ENCODE data around the gene TAX1BP3. TPM values are rescaled to one million over a fixed set of nuclear protein-coding genes. Genes with fewer than 3 reads are reported as not detected.
"Not testable (repeated sequence)": the region's sequence is repeated elsewhere in the genome, so short reads cannot be mapped to it uniquely, and the experiment has no call there.

TAX1BP3 gene
- total and polyA plus RNA-seq, 2 experiments from 2014 or later: 98.7 to 134 TPM

DNA sequence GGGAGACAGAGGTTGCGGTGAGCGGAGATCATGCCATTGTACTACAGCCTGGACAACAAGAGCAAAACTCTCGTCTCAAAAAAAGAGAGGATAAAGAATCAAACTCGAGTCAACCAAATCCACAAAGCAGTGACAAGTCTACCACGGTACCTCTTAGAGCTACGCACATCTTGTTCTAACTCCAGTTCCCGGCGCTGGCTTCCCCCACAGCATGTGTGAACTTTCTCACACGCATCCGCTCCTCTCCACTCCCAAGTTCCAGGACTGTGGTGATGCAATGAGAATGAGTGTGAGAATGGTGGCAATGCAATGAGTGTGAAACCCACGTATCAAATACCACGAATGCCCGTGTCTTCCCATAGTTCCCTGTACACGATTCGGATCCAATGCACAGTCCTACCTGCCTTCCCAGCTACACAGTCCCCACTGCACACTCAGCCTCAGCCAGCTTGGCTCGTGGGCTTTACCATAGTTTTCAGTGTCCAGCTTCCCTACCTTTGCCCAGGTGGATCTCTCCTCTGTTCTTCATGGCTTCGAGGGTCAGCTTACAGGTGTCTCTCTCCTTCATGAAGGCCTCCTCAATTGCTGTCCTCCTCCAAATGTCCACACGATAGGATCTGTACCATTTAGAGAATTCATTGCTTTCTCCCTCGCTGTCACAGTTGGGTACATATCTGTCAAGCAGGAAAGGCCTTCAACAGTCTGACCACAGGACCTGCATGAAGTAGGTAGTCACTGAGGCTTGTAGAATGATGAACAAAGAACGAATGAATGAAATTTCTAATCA, 36.7 kb upstream of the TAX1BP3 start (continued):
- TF ChIP-seq, protein P1, sequence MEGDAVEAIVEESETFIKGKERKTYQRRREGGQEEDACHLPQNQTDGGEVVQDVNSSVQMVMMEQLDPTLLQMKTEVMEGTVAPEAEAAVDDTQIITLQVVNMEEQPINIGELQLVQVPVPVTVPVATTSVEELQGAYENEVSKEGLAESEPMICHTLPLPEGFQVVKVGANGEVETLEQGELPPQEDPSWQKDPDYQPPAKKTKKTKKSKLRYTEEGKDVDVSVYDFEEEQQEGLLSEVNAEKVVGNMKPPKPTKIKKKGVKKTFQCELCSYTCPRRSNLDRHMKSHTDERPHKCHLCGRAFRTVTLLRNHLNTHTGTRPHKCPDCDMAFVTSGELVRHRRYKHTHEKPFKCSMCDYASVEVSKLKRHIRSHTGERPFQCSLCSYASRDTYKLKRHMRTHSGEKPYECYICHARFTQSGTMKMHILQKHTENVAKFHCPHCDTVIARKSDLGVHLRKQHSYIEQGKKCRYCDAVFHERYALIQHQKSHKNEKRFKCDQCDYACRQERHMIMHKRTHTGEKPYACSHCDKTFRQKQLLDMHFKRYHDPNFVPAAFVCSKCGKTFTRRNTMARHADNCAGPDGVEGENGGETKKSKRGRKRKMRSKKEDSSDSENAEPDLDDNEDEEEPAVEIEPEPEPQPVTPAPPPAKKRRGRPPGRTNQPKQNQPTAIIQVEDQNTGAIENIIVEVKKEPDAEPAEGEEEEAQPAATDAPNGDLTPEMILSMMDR (conservative IDR thresholded peaks at IDR 0.05; ENCODE audit: low read depth in 2 of 2): no peak
- TF ChIP-seq NANOG (IDR thresholded peaks at IDR 0.05; ENCODE audit: borderline replicate concordance): no peak
- no peak for TF ChIP-seq EZH2phosphoT487 (IDR thresholded peaks at IDR 0.05; ENCODE audit: unreplicated experiment)
- TF ChIP-seq, protein P2, sequence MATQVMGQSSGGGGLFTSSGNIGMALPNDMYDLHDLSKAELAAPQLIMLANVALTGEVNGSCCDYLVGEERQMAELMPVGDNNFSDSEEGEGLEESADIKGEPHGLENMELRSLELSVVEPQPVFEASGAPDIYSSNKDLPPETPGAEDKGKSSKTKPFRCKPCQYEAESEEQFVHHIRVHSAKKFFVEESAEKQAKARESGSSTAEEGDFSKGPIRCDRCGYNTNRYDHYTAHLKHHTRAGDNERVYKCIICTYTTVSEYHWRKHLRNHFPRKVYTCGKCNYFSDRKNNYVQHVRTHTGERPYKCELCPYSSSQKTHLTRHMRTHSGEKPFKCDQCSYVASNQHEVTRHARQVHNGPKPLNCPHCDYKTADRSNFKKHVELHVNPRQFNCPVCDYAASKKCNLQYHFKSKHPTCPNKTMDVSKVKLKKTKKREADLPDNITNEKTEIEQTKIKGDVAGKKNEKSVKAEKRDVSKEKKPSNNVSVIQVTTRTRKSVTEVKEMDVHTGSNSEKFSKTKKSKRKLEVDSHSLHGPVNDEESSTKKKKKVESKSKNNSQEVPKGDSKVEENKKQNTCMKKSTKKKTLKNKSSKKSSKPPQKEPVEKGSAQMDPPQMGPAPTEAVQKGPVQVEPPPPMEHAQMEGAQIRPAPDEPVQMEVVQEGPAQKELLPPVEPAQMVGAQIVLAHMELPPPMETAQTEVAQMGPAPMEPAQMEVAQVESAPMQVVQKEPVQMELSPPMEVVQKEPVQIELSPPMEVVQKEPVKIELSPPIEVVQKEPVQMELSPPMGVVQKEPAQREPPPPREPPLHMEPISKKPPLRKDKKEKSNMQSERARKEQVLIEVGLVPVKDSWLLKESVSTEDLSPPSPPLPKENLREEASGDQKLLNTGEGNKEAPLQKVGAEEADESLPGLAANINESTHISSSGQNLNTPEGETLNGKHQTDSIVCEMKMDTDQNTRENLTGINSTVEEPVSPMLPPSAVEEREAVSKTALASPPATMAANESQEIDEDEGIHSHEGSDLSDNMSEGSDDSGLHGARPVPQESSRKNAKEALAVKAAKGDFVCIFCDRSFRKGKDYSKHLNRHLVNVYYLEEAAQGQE (IDR thresholded peaks at IDR 0.05; ENCODE audit: unreplicated experiment): no peak
- no peak for TF ChIP-seq STAT1 (IDR thresholded peaks at IDR 0.05; ENCODE audit: unreplicated experiment)
- TF ChIP-seq, protein P3, sequence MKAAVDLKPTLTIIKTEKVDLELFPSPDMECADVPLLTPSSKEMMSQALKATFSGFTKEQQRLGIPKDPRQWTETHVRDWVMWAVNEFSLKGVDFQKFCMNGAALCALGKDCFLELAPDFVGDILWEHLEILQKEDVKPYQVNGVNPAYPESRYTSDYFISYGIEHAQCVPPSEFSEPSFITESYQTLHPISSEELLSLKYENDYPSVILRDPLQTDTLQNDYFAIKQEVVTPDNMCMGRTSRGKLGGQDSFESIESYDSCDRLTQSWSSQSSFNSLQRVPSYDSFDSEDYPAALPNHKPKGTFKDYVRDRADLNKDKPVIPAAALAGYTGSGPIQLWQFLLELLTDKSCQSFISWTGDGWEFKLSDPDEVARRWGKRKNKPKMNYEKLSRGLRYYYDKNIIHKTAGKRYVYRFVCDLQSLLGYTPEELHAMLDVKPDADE (IDR thresholded peaks at IDR 0.05): no peak
- TF ChIP-seq ZNF331 (CRISPR knock-in tag; IDR thresholded peaks at IDR 0.05; ENCODE audit: low read depth): no peak

DNA sequence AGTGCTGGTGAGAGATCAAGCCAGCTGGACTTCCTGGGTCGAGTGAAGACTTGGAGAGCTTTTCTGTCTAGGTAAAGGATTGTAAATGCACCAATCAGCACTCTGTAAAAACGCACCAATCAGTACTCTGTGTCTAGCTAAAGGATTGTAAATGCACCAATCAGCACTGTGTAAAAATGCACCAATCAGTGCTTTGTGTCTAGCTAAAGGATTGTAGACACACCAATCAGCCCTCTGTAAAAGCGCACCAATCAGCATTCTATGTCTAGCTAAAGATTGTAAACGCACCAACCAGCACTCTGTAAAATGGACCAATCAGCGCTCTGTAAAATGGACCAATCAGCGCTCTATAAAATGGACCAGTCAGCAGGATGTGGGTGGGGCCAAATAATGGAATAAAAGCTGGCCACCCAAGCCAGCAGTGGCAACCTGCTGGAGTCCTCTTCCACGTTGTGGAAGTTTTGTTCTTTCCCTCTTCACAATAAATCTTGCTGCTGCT, 33.7 kb upstream of the TAX1BP3 start:
- H3K27ac ChIP-seq (ENCODE audit: low read depth); H3K9me2 ChIP-seq (ENCODE audit: insufficient read depth); H3K4me3 ChIP-seq; H3F3A ChIP-seq (replicated peaks; ENCODE audit: low read depth); H2AFZ ChIP-seq; H3K4me3 Mint-ChIP-seq; DNase-seq (ENCODE audit: low spot score); H3K79me2 ChIP-seq (replicated peaks; ENCODE audit: insufficient read depth); H3K4me2 ChIP-seq; H3K4me1 ChIP-seq (ENCODE audit: insufficient read depth); ATAC-seq; H3K4me1 Mint-ChIP-seq; H3K27me3 ChIP-seq (ENCODE audit: insufficient read depth); H3K36me3 ChIP-seq (ENCODE audit: insufficient read depth); H3K27ac Mint-ChIP-seq; H4K20me1 ChIP-seq (replicated peaks; ENCODE audit: insufficient read depth): not testable (repeated sequence)
- H3K36me3 Mint-ChIP-seq (ENCODE audit: low read depth): peaks cover 14% of the 10 kb centered on the region
- H3K27me3 Mint-ChIP-seq (ENCODE audit: insufficient read depth, low read depth, poor library complexity): peaks cover 24% of the 10 kb centered on the region
- H3K9me3 Mint-ChIP-seq: peaks cover 13% of the 10 kb centered on the region; the same call in 2 of the 3 replicates

Measured in GM23338 (cell line).